Natural killer cell (primary cell): ENCODE measurements around the gene HOXB7. TPM values are rescaled to one million over a fixed set of nuclear protein-coding genes. Genes with fewer than 3 reads are reported as not detected.

Experiments
- ATAC-seq, 3 donors: fragments of 150-1000 bp in 2 of 3; fragments of 200-7000 bp in 1 of 3; cut with Tn5 transposase; 1 replicate in 1 of 3; 2 replicates in 2 of 3; pipeline ENCODE4 v1.10.0; 2021; ENCODE audit warnings: mild to moderate bottlenecking in 2 of 3, moderate library complexity in 2 of 3
- DNase-seq, 2 donors: peaks; one replicate each; pipeline versions ENCODE4 v3.0.0 to v3.0.0-alpha.2; 2013 to 2021; ENCODE audit warnings: mixed read lengths in 1 of 2
- H3K27ac ChIP-seq: one replicate; pipeline ENCODE4 v1.5.1; 2013; ENCODE audit warnings: mild to moderate bottlenecking, low read length
- H3K27me3 ChIP-seq: one replicate; pipeline ENCODE4 v1.6.1; 2013; ENCODE audit warnings: low read length; ENCODE audit not compliant: control insufficient read depth, insufficient read depth
- H3K36me3 ChIP-seq: one replicate; pipeline ENCODE4 v1.6.1; 2013; ENCODE audit warnings: low read length; ENCODE audit not compliant: control insufficient read depth, insufficient read depth
- H3K4me1 ChIP-seq: one replicate; pipeline ENCODE4 v1.6.1; 2013; ENCODE audit warnings: low read length; ENCODE audit not compliant: control insufficient read depth, insufficient read depth
- H3K4me3 ChIP-seq: one replicate; pipeline ENCODE4 v1.5.1; 2013; ENCODE audit warnings: low read length
- H3K9me3 ChIP-seq: one replicate; pipeline ENCODE4 v1.6.1; 2013; ENCODE audit warnings: low read length; ENCODE audit not compliant: control insufficient read depth, insufficient read depth
- H3K27ac Mint-ChIP-seq, 2 donors: one replicate each; pipeline ENCODE4 v1.8.0; 2022; ENCODE audit warnings: mild to moderate bottlenecking in 2 of 2, mixed read lengths in 2 of 2, moderate library complexity in 1 of 2
- H3K27me3 Mint-ChIP-seq, 2 donors: one replicate each; pipeline ENCODE4 v1.8.0; 2022; ENCODE audit warnings: low read depth in 2 of 2, mixed read lengths in 2 of 2
- H3K36me3 Mint-ChIP-seq: one replicate; pipeline ENCODE4 v1.8.0; 2022; ENCODE audit warnings: mixed read lengths
- H3K4me1 Mint-ChIP-seq, 2 donors: one replicate each; pipeline ENCODE4 v1.8.0; 2022; ENCODE audit warnings: mixed read lengths in 2 of 2
- H3K4me3 Mint-ChIP-seq: one replicate; pipeline ENCODE4 v1.8.0; 2022; ENCODE audit warnings: mild to moderate bottlenecking, moderate library complexity, mixed read lengths
- H3K9me3 Mint-ChIP-seq, 2 donors: one replicate each; pipeline ENCODE4 v1.8.0; 2022; ENCODE audit warnings: mixed read lengths in 2 of 2
- CTCF ChIP-seq: fragments of 200-600 bp; IDR thresholded peaks from one replicate; pipeline ENCODE4 v1.8.0; 2022; ENCODE audit warnings: antibody characterized with exemption
- WGBS: methylation state at CpG from one replicate; pipeline ENCODE4 v1.1.7; 2013; ENCODE audit warnings: missing lambda C conversion rate; ENCODE audit not compliant: insufficient coverage; 5-methylcytosine and 5-hydroxymethylcytosine counted together
- intact Hi-C: fragments of 100-400 bp; cut with micrococcal nuclease; formaldehyde crosslinking; loops from one replicate; pipeline ENCODE4 v1.14.2; 2022
- total RNA-seq, 4 donors: library from RNA; stranded (reverse); fragments of 120-200 nt in 1 of 4; gene quantifications; one replicate each; pipeline versions ENCODE4 v1.2.3 to v1.2.4, GENCODE V29; 2013 to 2022

The HOXB7 gene
- total RNA-seq, 3 donors from 2014 or later (not counting 1 experiment from before 2014, with no cell fraction given) = 0.45 to 1.4 (median 0.97) TPM

GRCh38 chr17:48567646-48568354 is 43.0 kb downstream of the HOXB7 start:
- no peak overlapping the region for H3K4me3 ChIP-seq
- H3K9me3 Mint-ChIP-seq = no peaks in the 10 kb centered on the region
- H3K27ac ChIP-seq = no peak overlapping the region
- H3K4me1 ChIP-seq = peaks cover 5% of the 10 kb centered on the region
- intact Hi-C loops = no loop called here
- H3K36me3 Mint-ChIP-seq = no peaks in the 10 kb centered on the region
- H3K27me3 Mint-ChIP-seq = peaks cover 0 to 10% of the 10 kb centered on the region in 2 donors
- H3K36me3 ChIP-seq = no peaks in the 10 kb centered on the region
- ATAC-seq = no peak
- no peaks in the 10 kb centered on the region for H3K9me3 ChIP-seq
- no peak for TF ChIP-seq CTCF
- WGBS = 90% methylated on average over 2 of the region's 2 CpGs
- no peak for DNase-seq
- no peak overlapping the region for H3K27ac Mint-ChIP-seq
- H3K27me3 ChIP-seq = no peaks in the 10 kb centered on the region
- H3K4me1 Mint-ChIP-seq = peaks cover 4 to 14% of the 10 kb centered on the region in 2 donors
- no peak overlapping the region for H3K4me3 Mint-ChIP-seq

DNA sequence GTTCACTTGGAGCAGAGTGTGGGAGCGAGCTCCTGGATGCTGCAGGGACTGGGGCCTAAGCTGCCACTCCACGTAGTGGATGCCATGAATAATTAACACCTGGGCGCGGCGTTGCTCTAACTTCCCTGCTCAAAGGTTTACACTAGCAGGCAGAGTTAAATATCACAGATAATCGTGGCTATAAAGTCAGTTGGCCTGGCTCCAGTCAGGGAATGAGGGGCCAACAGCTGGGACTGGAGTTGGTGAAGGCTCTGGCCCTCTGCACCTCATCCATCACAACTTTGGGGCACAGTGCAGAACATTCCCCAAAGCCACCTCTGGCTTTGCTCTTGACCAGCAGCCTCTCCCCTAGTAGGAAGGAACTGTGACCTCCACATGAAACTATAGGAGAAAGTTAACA is 43.6 kb downstream of the HOXB7 start:
- Mint-ChIP-seq H3K27me3 (peaks cover 0 to 10% of the 10 kb centered on the region in 2 donors), H3K27ac (no peak overlapping the region), H3K4me1 (peaks cover 2 to 16% of the 10 kb centered on the region in 2 donors), H3K9me3 (no peaks in the 10 kb centered on the region), H3K36me3 (no peaks in the 10 kb centered on the region), H3K4me3 (no peak overlapping the region)
- intact Hi-C loops = no loop called here
- Histone ChIP-seq H3K27me3 (no peaks in the 10 kb centered on the region), H3K36me3 (no peaks in the 10 kb centered on the region), H3K4me1 (peaks cover 5% of the 10 kb centered on the region), H3K27ac (no peak overlapping the region), H3K4me3 (no peak overlapping the region), H3K9me3 (no peaks in the 10 kb centered on the region)
- ATAC-seq (no peak), DNase-seq (no peak)
- TF ChIP-seq CTCF = no peak
- 74% methylated on average over 6 of the region's 6 CpGs for WGBS

DNA sequence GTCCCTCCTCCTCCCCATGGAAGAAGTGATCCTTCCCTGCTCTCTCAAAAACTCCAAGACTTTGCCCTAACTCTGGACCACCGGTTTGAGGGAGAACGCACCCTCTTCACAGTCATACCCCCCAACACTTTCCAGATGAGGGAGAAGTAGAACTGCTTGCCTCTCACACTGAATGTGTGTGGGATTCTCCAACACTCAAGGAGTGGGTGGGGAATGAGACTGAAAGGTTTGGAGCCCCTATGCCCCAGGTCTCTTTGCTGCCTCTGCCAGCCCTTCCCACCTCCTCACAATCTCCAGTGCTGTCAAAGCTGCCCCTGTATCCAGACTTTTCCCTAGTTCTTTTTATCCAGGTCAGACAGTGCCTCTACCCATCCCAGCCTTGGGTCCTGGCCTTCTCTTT is 44.1 kb downstream of the HOXB7 start:
- Histone ChIP-seq H3K4me1 (peaks cover 10% of the 10 kb centered on the region), H3K36me3 (no peaks in the 10 kb centered on the region), H3K27ac (no peak overlapping the region), H3K27me3 (no peaks in the 10 kb centered on the region), H3K4me3 (no peak overlapping the region), H3K9me3 (no peaks in the 10 kb centered on the region)
- H3K4me1 Mint-ChIP-seq = peaks cover 7 to 17% of the 10 kb centered on the region in 2 donors
- intact Hi-C loops = no loop called here
- no peak overlapping the region for H3K4me3 Mint-ChIP-seq
- no peaks in the 10 kb centered on the region for H3K36me3 Mint-ChIP-seq
- peaks cover 0 to 10% of the 10 kb centered on the region in 2 donors for H3K27me3 Mint-ChIP-seq
- ATAC-seq (no peak), DNase-seq (no peak)
- WGBS = no CpG with 5 or more reads among the region's 2 CpGs
- no peaks in the 10 kb centered on the region for H3K9me3 Mint-ChIP-seq
- TF ChIP-seq CTCF = no peak
- H3K27ac Mint-ChIP-seq = no peak overlapping the region
